DOHH2 (cell line): ENCODE data around the gene SKAP1.

ENCODE experiments used
- CTCF ChIP-seq: fragments of 200-600 bp; sonication (generic); IDR thresholded peaks from one replicate; pipeline ENCODE4 v1.5.1; 2014; ENCODE audit warnings: antibody characterized with exemption, mild to moderate bottlenecking, low read depth, low read length; ENCODE audit not compliant: poor library complexity, severe bottlenecking
- EZH2phosphoT487 ChIP-seq: fragments of 200-600 bp; sonication (generic); IDR thresholded peaks from 2 replicates; pipeline ENCODE4 v1.6.1; 2017; ENCODE audit warnings: borderline replicate concordance, mild to moderate bottlenecking, antibody characterized with exemption, low read length, moderate library complexity, mixed read lengths

GRCh38 chr17:48439875-48440505 is 10.0 kb upstream of the SKAP1 start:
- TF ChIP-seq CTCF (no peak), EZH2phosphoT487 (no peak)
